ENCODE measurements around the gene ILF3. TPM values are rescaled to one million over a fixed set of nuclear protein-coding genes. Genes with fewer than 3 reads are reported as not detected.

Gene ILF3
- total and polyA plus RNA-seq, 3 donors from 2014 or later = 246 to 263 (median 253) TPM

DNA sequence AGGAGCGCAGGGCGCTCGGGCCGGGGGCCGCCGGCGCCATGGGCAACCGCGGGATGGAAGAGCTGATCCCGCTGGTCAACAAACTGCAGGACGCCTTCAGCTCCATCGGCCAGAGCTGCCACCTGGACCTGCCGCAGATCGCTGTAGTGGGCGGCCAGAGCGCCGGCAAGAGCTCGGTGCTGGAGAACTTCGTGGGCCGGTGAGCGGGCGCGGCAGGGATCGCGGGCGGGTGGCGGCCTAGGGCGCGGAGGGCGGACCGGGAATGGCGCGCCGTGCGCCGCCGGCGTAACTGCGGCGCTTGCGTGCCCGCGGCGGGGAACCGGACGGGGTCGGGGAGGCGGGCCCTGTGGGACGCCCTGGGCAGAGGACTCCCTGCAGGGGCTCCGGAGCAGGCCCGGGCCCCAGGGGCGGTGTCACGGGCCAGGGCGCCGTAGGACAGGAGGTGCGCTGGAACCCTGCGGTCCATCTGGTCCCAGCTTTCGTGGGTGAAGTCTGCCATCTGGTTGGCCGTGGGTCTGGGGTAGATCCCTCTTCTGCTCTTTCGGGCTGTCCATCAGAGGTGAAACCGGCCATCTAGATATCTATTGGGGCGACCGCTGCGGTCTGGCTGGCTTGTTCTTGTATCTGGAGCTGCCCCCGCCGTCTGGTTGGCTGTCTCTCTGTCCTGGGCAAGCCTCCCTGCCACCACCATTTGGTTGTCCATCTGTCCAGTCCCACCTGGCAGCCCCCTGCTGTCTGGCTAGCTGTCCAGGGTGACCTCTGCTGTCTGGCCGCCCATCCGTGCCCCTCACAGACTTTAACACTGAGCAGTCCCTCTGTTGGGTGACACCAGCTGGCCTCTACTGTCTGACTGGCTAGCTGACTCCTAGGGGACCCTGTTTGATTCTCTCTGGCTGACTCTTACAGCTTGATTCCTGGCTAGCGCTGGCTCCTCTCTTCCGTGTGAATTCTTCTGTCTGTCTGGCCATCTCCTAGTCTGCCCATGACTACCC is 64.4 kb downstream of the ILF3 start:
- WGBS, 2 donors = 1 to 3% methylated on average over 6 to 67 of the region's 70 CpGs
- H3K4me3 ChIP-seq = peak overlapping the region; percentile 93 to 100
- H3K27ac ChIP-seq = peak overlapping the region; percentile 84 to 94
- peaks cover 21% of the 10 kb centered on the region for H3K4me1 ChIP-seq
- TF ChIP-seq, protein P1, sequence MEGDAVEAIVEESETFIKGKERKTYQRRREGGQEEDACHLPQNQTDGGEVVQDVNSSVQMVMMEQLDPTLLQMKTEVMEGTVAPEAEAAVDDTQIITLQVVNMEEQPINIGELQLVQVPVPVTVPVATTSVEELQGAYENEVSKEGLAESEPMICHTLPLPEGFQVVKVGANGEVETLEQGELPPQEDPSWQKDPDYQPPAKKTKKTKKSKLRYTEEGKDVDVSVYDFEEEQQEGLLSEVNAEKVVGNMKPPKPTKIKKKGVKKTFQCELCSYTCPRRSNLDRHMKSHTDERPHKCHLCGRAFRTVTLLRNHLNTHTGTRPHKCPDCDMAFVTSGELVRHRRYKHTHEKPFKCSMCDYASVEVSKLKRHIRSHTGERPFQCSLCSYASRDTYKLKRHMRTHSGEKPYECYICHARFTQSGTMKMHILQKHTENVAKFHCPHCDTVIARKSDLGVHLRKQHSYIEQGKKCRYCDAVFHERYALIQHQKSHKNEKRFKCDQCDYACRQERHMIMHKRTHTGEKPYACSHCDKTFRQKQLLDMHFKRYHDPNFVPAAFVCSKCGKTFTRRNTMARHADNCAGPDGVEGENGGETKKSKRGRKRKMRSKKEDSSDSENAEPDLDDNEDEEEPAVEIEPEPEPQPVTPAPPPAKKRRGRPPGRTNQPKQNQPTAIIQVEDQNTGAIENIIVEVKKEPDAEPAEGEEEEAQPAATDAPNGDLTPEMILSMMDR (IDR thresholded peaks at IDR 0.05) = no peak
- TF ChIP-seq POLR2A (IDR thresholded peaks at IDR 0.05) = no peak
- intact Hi-C loops (cut with DNase I; ENCODE audit: low total_unique reads) = loop anchor here (5.0 kb wide), 2 partner anchors 49 to 144 kb away; no protein-coding TSS in a partner anchor
- DNase-seq = peak; percentile 51
- H3K9me3 ChIP-seq = no peaks in the 10 kb centered on the region
- H3K36me3 ChIP-seq (ENCODE audit: low read depth, missing control alignments) = no peaks in the 10 kb centered on the region
- H3K27me3 ChIP-seq = no peaks in the 10 kb centered on the region

DNA sequence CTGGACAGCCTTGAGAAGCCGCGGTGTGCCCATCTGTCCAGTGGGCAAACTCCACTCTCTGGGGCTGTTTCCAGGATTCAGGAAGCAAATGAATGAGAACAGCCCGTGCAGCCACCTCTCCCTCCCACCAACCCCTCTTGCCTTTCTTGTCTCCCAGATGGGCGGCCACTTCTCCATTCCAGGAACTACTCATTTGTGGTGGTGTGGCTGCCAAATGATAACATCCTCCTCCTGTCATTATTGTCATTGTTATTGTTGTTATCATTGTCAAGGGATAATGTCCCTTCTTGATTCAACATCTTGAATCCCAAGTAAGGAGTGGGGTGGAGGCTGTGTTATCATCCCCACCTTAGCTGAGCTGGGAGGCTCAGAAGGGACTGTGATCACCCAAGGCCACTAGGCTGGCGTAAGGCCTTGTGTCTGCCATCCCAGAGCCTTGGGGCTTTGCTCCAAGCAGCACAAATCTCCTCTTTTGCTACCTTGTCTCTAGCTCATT is 65.4 kb downstream of the ILF3 start:
- H3K9me3 ChIP-seq = no peaks in the 10 kb centered on the region
- peak overlapping the region; percentile 84 to 94 for H3K27ac ChIP-seq
- intact Hi-C loops (cut with DNase I; ENCODE audit: low total_unique reads) = loop anchor here (5.0 kb wide), 2 partner anchors 48 to 143 kb away; no protein-coding TSS in a partner anchor
- 21 to 33% methylated on average over 4 to 5 of the region's 5 CpGs for WGBS, 2 donors
- peak overlapping the region; percentile 93 to 100 for H3K4me3 ChIP-seq
- no peak for TF ChIP-seq POLR2A (IDR thresholded peaks at IDR 0.05)
- TF ChIP-seq, protein P1 (IDR thresholded peaks at IDR 0.05) = no peak
- peaks cover 24% of the 10 kb centered on the region for H3K4me1 ChIP-seq
- no peaks in the 10 kb centered on the region for H3K36me3 ChIP-seq (ENCODE audit: low read depth, missing control alignments)
- DNase-seq = peak; percentile 68
- H3K27me3 ChIP-seq = no peaks in the 10 kb centered on the region

DNA sequence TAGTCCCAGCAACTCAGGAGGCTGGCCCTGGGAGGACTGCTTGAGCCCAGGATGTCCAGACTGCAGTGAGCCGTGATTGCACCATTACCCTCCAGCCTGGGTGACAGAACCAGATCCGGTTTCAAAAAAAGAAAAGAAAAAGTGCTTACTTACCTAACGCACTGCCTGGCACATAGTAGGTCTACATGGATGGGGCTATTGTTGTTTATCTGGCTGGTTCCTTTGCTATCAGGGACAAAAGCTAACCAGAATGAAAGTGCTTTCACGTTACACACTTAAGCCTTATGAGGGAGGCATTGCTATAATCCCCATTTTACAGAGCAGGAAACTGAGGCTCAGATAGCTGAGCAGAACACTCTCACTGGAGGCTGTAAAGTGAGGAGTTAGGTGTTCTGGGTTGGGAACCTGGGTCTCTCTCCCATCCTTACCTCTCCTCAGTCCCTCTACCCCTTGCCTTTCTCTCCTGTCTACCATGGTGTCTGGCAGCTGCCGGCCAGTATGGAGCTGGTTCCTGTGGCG is 66.5 kb downstream of the ILF3 start:
- Histone ChIP-seq H3K36me3 (ENCODE audit: low read depth, missing control alignments) (no peaks in the 10 kb centered on the region), H3K27me3 (no peaks in the 10 kb centered on the region), H3K4me1 (peaks cover 30% of the 10 kb centered on the region), H3K27ac (peak overlapping the region in 1 of 2 donors; percentile 3), H3K9me3 (no peaks in the 10 kb centered on the region), H3K4me3 (no peak overlapping the region)
- 79 to 81% methylated on average over 5 to 6 of the region's 6 CpGs for WGBS, 2 donors
- intact Hi-C loops (cut with DNase I; ENCODE audit: low total_unique reads) = no loop called here
- TF ChIP-seq, protein P1 (IDR thresholded peaks at IDR 0.05) = no peak
- no peak for TF ChIP-seq POLR2A (IDR thresholded peaks at IDR 0.05)
- no peak for DNase-seq

DNA sequence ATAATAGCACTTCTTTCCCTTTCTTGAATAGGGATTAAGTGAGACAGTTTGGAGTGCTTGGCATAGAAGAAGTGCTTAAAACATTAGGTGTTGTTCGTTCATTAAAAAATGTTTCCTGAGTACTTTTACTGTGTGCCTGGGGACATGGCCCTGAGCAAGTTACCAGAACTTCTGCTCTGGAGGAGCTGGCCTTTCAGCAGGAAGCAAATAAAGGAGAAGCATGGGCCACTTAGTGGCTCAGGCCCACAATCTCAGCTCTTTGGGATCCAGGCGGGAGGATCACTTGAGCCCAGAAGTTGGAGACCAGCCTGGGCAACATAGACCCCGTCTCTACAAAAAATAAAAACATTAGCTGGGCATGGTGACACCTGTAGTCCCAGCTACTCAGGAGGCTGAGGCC is 69.4 kb downstream of the ILF3 start:
- intact Hi-C loops (cut with DNase I; ENCODE audit: low total_unique reads) = no loop called here
- peaks cover 49% of the 10 kb centered on the region for H3K4me1 ChIP-seq
- 75 to 88% methylated on average over 3 of the region's 3 CpGs for WGBS, 2 donors

More for the DNA sequence above, 69.4 kb downstream of the ILF3 start:
- no peak overlapping the region for H3K4me3 ChIP-seq
- DNase-seq = no peak
- no peak overlapping the region for H3K27ac ChIP-seq
- no peaks in the 10 kb centered on the region for H3K27me3 ChIP-seq
- TF ChIP-seq POLR2A (IDR thresholded peaks at IDR 0.05) = no peak
- TF ChIP-seq, protein P1 (IDR thresholded peaks at IDR 0.05) = no peak
- no peaks in the 10 kb centered on the region for H3K9me3 ChIP-seq
- H3K36me3 ChIP-seq (ENCODE audit: low read depth, missing control alignments) = no peaks in the 10 kb centered on the region
